Ramos (cell line): ENCODE results near the gene ACTL7B.

Experiments used
- in situ Hi-C: fragments of 300-500 bp; cut with MboI; formaldehyde crosslinking; loops from one replicate; pipeline ENCODE4 v1.14.3; 2022; ENCODE audit warnings: low sequenced_read_pairs; ENCODE audit not compliant: unreplicated experiment

ACTL7B gene

GRCh38 chr9:108811944-108812343 is 43.8 kb downstream of the ACTL7B start:
- in situ Hi-C loops, result no loop called here

DNA sequence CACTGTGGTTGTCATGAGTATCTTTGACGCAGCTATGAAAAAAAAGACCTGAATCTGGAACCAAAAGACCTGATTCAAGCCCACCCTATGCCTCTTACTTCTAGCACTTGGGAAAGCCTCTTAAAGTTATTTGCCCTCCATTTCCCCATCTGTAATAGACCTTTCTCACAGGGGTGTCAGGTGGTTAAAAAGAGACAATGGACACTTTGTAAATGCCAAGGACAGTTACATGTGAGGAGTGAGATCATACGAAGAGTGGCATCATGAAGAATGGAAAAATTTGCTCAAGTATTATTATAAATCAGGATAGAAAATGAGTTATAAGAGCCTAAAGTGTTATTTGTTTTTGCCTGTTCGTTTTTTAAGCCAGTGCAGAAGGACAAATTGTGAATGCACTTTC is 46.5 kb downstream of the ACTL7B start:
- in situ Hi-C loops, result no loop called here
